Measurements from ENCODE around the gene PSKH1. TPM values are rescaled to one million over a fixed set of nuclear protein-coding genes. Genes with fewer than 3 reads are reported as not detected.

The PSKH1 gene
- total and polyA plus RNA-seq, 2 experiments from 2014 or later, result 11.5 to 23.6 TPM

DNA sequence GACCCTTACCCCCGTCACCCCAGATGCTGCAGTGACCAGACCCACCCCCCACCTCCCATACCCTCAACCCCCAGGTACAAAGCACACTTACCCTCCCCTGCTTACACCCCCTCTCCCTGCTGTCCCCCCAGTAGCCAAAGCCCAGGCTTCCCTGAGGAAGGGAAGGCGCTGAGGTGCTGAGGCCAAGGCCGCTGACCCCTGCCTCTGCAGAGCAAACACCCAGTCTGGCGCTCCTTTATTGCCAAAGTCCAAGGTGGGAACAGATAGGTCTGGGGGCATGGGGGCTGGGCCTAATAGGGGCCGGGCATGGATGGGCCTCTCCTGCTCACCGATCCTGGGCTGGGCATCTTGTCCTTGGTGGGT is 50.2 kb downstream of the PSKH1 start:
- in situ Hi-C loops (cut with MboI), result no loop called here
- TF ChIP-seq EZH2phosphoT487 (IDR thresholded peaks at IDR 0.05; ENCODE audit: insufficient read depth, low read depth) (no peak), EZH2 (IDR thresholded peaks at IDR 0.05; ENCODE audit: insufficient read depth, poor library complexity, severe bottlenecking) (no peak)
- H3F3A ChIP-seq (ENCODE audit: insufficient read depth), result peaks cover 20% of the 10 kb centered on the region; the same call in 1 of the 2 replicates
- H3K36me3 ChIP-seq (ENCODE audit: low read depth), result peaks cover 18% of the 10 kb centered on the region; the same call in 1 of the 2 replicates
- H4K20me1 ChIP-seq (ENCODE audit: insufficient read depth), result no peaks in the 10 kb centered on the region
- no peak for DNase-seq
- 96 to 98% methylated on average over 5 to 6 of the region's 6 CpGs for WGBS, 2 experiments (ENCODE audit: low coverage in 1 of 2, low lambda C conversion rate in 2 of 2, missing lambda C conversion rate in 2 of 2)
- no peak overlapping the region for H3K4me3 ChIP-seq
- no peaks in the 10 kb centered on the region for H3K27me3 ChIP-seq (replicated peaks; ENCODE audit: insufficient read depth)
- no peak overlapping the region for H3K9ac ChIP-seq
- H3K4me2 ChIP-seq (ENCODE audit: unreplicated experiment), result no peak overlapping the region
- H3K9me3 ChIP-seq (ENCODE audit: low read depth), result no peaks in the 10 kb centered on the region
- no peak overlapping the region for H3K27ac ChIP-seq
- H3K4me1 ChIP-seq (ENCODE audit: insufficient read depth), result no peaks in the 10 kb centered on the region
- H3K79me2 ChIP-seq (ENCODE audit: insufficient read depth), result 0 out of 2 replicates have a peak, but pooled peaks cover 2% of the 10 kb centered on the region
- no peak overlapping the region for H2AFZ ChIP-seq
- no peaks in the 10 kb centered on the region for H3K9me2 ChIP-seq (ENCODE audit: insufficient read depth)

DNA sequence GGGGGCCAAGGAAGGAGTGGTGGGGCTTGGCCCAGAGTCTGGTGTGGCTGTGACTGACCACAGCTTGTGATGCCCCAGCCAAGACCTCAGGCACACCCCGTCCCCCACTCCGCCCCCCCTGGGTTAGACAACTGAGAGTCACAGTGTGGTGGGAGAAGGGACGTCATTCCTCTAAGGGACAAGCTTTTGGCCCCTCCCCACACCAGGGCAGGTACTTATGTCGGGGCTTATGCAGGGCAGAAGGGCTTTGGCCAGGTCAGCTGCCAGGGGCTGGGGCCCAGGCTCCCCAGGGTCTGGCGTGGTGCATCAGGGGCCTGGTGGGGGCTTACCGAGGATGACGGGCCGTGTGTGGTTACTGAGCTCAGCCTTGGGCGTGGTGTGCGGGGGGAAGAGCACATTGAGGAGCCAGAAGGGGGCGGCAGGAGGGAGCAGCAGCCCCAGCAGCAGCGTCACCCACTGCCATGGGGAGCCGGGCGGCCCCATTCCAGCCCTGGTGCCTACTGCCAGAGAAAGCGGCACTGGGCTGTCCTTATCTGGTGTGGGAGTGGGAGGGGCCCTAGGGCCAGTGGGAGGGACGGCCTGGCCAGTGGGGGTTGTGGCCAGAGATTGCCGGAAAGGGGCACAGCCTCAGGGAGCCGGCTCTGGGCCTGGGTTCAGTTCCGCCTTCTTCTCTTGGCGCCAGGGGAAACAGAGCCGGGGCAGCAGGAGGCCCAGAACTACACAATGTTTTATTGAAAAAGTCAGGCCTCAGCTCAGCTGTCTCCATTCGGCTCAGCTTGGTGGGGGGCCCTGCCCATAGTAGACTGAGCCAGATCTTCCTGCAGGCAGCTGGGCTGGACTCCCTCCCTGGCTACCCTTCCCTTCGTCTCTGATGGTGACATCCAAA is 50.8 kb downstream of the PSKH1 start, which contains the start of gene LCAT:
LCAT (minus strand) TSS at position 502 of the 886 bp plus-strand sequence; CDS start at position 483, 19 bp downstream.
- Histone ChIP-seq H3K4me2 (ENCODE audit: unreplicated experiment) (no peak within 1 kb of the TSS), H3K4me3 (no peak within 1 kb of the TSS), H3K9me3 (ENCODE audit: low read depth) (no peaks in the 10 kb centered on the region), H3F3A (ENCODE audit: insufficient read depth) (peaks cover 20% of the 10 kb centered on the region; the same call in 1 of the 2 replicates), H3K27me3 (replicated peaks; ENCODE audit: insufficient read depth) (no peaks in the 10 kb centered on the region), H3K9ac (no peak within 1 kb of the TSS), H3K36me3 (ENCODE audit: low read depth) (peaks cover 18% of the 10 kb centered on the region; the same call in 1 of the 2 replicates), H4K20me1 (ENCODE audit: insufficient read depth) (no peaks in the 10 kb centered on the region), H3K4me1 (ENCODE audit: insufficient read depth) (no peaks in the 10 kb centered on the region), H3K27ac (no peak within 1 kb of the TSS), H3K9me2 (ENCODE audit: insufficient read depth) (no peaks in the 10 kb centered on the region), H2AFZ (no peak within 1 kb of the TSS), H3K79me2 (ENCODE audit: insufficient read depth) (no peaks in the 10 kb centered on the region)
- no peak for DNase-seq
- TF ChIP-seq EZH2phosphoT487 (IDR thresholded peaks at IDR 0.05; ENCODE audit: insufficient read depth, low read depth) (no peak), EZH2 (IDR thresholded peaks at IDR 0.05; ENCODE audit: insufficient read depth, poor library complexity, severe bottlenecking) (no peak)
- in situ Hi-C loops (cut with MboI), result no loop called here
- 52 to 63% methylated on average over 20 of the region's 23 CpGs for WGBS, 2 experiments (ENCODE audit: low coverage in 1 of 2, low lambda C conversion rate in 2 of 2, missing lambda C conversion rate in 2 of 2)

DNA sequence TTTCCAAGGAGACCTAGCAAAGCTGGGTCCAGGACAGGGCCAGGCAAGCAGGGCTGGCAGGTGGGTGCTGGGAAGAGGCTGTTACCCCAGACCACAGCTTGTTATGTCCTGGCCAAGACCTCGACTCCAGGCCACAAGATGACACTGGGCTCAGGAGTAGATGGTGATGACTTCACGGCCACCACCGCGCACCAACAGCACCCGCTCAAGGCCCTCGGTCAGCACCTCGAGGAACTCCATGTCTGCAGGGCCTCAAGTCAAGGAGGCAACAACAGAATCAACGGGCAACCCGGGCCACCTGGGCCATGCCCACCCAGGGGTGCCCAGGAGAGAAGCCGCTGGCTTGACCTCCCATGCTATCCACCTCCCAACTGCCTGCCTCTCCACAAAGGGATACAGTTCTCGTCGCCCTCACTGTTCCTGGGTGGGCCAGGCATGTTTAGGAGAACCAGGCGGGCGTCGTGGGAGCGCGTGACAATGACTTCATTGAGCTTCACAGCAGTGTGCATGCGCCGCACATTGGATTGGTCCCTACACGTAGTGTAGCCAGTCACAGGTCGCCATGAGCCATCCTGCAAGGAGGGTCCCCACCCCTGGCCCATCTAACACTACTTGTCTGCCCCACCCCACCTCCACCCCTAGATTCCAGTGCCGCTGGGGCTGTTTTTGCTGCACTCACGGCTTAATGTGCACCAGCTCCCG is 51.8 kb downstream of the PSKH1 start:
- Histone ChIP-seq H3K4me1 (ENCODE audit: insufficient read depth) (no peaks in the 10 kb centered on the region), H3K27me3 (replicated peaks; ENCODE audit: insufficient read depth) (no peaks in the 10 kb centered on the region), H3K4me3 (no peak overlapping the region), H3K27ac (no peak overlapping the region), H3K4me2 (ENCODE audit: unreplicated experiment) (no peak overlapping the region), H3K79me2 (ENCODE audit: insufficient read depth) (no peaks in the 10 kb centered on the region), H3K9me3 (ENCODE audit: low read depth) (no peaks in the 10 kb centered on the region), H2AFZ (no peak overlapping the region), H3F3A (ENCODE audit: insufficient read depth) (0 out of 2 replicates have a peak, but pooled peaks cover 14% of the 10 kb centered on the region), H3K9ac (no peak overlapping the region), H4K20me1 (ENCODE audit: insufficient read depth) (no peaks in the 10 kb centered on the region), H3K36me3 (ENCODE audit: low read depth) (peaks cover 18% of the 10 kb centered on the region; the same call in 1 of the 2 replicates), H3K9me2 (ENCODE audit: insufficient read depth) (no peaks in the 10 kb centered on the region)
- 88 to 89% methylated on average over 24 of the region's 24 CpGs for WGBS, 2 experiments (ENCODE audit: low coverage in 1 of 2, low lambda C conversion rate in 2 of 2, missing lambda C conversion rate in 2 of 2)
- DNase-seq, result no peak
- in situ Hi-C loops (cut with MboI), result no loop called here
- TF ChIP-seq EZH2 (IDR thresholded peaks at IDR 0.05; ENCODE audit: insufficient read depth, poor library complexity, severe bottlenecking) (no peak), EZH2phosphoT487 (IDR thresholded peaks at IDR 0.05; ENCODE audit: insufficient read depth, low read depth) (no peak)

DNA sequence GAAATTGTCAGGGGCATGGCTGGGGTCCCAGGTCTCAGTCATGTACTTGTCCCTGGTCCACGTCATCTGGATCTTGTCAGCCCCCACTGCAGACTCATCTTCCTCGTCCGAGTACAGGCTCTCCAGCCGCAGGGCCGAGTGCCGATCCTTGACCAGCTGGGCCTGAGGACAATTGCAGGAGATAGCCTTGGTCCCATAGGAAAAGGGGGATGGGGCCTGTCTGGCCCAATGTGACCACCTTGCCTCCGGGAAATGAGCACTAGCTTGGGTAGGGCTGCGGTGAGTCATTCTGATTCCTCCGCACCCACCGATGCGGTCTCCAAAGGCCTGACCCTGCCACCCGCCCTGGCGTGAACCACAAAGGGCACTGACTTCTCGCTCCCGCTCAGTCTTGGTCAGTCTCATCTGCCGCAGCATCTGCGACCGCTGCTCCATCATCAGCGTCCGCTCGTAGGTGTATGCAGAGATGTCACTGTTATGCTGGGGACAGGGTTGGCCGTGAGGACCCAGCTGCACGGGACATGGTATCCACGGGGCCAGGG is 52.4 kb downstream of the PSKH1 start:
- Histone ChIP-seq H3K9me2 (ENCODE audit: insufficient read depth) (no peaks in the 10 kb centered on the region), H3K4me1 (ENCODE audit: insufficient read depth) (no peaks in the 10 kb centered on the region), H2AFZ (no peak overlapping the region), H3K9ac (no peak overlapping the region), H3K4me3 (no peak overlapping the region), H3K9me3 (ENCODE audit: low read depth) (no peaks in the 10 kb centered on the region), H3K79me2 (ENCODE audit: insufficient read depth) (no peaks in the 10 kb centered on the region), H3K27ac (no peak overlapping the region), H3K4me2 (ENCODE audit: unreplicated experiment) (no peak overlapping the region), H3K36me3 (ENCODE audit: low read depth) (peaks cover 18% of the 10 kb centered on the region; the same call in 1 of the 2 replicates), H4K20me1 (ENCODE audit: insufficient read depth) (no peaks in the 10 kb centered on the region), H3K27me3 (replicated peaks; ENCODE audit: insufficient read depth) (no peaks in the 10 kb centered on the region), H3F3A (ENCODE audit: insufficient read depth) (0 out of 2 replicates have a peak, but pooled peaks cover 12% of the 10 kb centered on the region)
- 81 to 90% methylated on average over 21 to 24 of the region's 24 CpGs for WGBS, 2 experiments (ENCODE audit: low coverage in 1 of 2, low lambda C conversion rate in 2 of 2, missing lambda C conversion rate in 2 of 2)
- no peak for DNase-seq
- TF ChIP-seq EZH2 (IDR thresholded peaks at IDR 0.05; ENCODE audit: insufficient read depth, poor library complexity, severe bottlenecking) (no peak), EZH2phosphoT487 (IDR thresholded peaks at IDR 0.05; ENCODE audit: insufficient read depth, low read depth) (no peak)
- in situ Hi-C loops (cut with MboI), result no loop called here
